Frontal cortex (tissue), 4 donors: ENCODE data around the gene UBE2J2. TPM values are rescaled to one million over a fixed set of nuclear protein-coding genes. Genes with fewer than 3 reads are reported as not detected.

Experiments used
- DNase-seq, 2 donors: peaks; one replicate each; pipeline ENCODE4 v3.0.0; 2012; ENCODE audit warnings: low spot score in 2 of 2
- FAIRE-seq: peaks from 2 replicates; lab custom pipeline; 2012; peaks lifted over from hg19 to GRCh38; lab: Jason Lieb, UNC
- total RNA-seq: library from RNA; depleted of rRNA; stranded (reverse); fragments of >200 nt; gene quantifications from one replicate; pipeline ENCODE4 v1.2.3, GENCODE V29; 2014
- donor health status: control.
- donor health status: control.
- donor health status: control.

The UBE2J2 gene
- total RNA-seq, 1 donor from 2014 or later: 37.9 TPM

DNA sequence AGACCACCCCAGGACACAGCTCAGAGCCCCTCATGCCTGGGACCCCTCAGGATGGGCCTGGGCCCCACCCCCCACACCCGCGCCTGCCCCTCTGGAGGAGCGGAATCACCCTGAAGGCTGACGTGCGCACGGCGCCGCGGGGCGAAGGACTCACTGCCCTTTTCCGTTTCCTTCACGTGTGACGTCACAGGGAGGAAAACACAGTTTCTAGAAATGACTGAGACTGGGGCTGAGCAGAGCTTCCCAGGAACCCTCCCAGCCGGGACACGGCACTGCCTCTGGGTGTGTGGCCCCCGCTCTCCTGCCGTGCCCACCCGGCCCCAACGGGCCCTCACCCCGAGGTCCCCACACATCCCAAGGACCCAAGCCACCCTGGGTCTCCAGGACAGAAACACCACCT, 54.3 kb downstream of the UBE2J2 start:
- DNase-seq: no peak
- no peak for FAIRE-seq

DNA sequence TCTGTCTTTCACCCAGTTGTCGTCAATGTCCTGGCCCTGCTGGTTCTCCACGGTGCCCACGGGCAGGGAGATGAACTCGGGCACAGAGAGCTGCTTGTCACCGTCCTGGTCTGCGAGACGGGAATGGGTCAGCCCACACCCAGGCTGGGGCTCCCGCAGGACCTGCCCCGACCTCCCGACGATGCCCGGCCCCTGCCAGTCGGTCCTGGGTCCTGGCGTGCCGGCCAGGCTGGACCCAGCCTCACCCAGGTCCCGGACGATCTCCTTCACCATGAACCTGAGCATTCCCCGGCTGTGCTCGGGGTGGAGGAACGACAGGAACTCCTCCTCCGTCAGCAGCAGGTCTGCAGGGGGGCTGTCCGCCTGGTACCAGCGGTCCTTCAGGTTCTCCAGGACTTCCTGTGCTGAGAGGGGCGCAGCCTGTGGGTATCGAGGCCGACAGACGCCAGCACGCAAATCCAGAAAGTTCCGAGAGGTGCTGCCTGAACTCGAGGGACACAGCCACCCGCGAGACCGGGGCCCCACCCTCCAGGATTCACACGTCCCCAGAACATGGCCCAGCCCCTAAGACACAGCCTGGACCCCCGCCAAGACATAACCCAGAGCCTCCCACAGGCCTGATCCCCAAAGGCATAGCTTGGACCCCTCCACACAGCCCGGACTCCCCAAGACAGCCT, 55.0 kb downstream of the UBE2J2 start:
- FAIRE-seq (no peak), DNase-seq (no peak)

DNA sequence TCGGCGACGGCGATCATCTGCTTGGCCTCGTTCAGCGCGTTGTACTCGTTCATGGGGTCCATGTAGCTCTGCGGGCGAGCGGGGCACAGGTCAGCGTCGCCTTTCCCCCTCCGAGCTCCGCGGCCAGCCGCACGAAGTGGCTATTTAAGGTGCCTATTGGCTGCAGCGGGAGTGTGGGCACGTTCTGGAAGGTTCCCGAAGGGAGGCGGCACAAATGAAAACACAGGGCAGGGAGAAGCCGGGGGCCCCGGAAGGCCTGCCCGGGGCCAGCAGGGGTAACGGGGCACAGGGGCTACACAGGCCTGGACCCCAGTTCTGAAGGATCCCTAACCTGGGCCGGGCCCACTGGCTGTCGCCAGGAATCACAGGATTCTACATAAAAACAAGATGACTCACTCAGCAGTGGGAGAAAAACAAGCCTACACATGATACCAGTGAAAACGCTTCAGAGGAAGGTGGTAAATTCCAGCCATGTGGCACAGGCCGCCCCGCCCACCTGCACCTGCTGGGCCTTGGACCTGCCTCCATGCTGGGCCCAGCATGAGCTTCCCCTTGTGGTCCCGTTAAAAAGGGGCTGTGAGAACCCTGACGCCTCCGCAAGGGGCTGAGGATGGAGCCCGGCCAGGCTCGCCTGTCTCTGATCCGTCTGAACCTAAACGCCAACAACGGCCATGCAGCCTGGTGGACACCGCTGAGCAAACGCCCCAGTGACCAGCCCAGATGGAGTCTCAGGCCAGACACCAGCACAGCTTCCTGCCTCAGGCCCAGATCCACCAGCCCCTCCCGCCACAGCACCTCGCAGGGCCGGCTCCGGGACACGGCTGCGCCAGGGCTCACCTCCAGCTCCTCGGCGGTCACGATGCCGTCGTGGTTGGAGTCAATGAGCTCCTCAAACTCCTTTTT, 55.8 kb downstream of the UBE2J2 start:
- DNase-seq: peak in 1 of 2 donors; percentile 75
- FAIRE-seq: no peak

DNA sequence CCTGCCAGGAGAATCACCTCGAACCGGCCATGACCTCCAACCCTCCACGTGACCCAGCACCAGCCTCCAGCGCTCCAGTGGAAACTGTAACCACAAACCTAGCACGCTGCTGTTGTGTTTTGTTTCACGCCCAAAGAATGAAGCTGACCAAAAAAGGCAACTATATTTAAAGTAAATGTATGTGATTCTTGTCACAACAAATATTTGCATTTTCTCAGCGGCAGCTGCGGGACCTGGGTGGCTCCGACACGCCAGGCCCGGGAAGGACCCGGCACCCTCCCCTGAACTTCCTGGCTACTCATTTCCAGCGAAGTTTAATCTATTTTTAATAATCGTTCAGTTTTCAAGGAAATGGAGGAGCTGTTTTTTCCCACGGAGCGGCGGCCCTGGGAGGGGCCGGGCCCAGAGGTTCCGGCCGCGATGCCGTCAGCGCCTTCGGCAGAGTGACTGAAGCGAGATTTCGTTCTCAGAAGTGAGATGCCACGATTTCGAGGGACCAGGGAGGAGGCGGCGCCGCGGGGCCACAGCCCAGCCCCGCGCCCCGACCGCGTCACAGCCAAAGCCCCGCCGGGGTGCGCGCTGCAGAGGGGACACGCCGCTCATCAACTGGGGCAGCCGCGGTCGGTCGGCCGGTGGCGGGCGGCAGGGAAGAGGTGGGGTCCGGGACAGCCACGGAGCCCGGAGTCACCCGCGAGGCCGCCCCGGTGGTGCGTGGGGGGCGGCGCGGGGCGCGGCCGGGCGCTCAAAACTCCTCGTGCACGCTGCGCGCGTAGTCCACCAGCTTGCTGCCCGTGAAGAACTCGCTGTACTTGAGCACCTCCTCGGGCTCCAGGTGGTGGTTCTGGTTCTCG, 56.7 kb downstream of the UBE2J2 start:
- no peak for DNase-seq
- no peak for FAIRE-seq

DNA sequence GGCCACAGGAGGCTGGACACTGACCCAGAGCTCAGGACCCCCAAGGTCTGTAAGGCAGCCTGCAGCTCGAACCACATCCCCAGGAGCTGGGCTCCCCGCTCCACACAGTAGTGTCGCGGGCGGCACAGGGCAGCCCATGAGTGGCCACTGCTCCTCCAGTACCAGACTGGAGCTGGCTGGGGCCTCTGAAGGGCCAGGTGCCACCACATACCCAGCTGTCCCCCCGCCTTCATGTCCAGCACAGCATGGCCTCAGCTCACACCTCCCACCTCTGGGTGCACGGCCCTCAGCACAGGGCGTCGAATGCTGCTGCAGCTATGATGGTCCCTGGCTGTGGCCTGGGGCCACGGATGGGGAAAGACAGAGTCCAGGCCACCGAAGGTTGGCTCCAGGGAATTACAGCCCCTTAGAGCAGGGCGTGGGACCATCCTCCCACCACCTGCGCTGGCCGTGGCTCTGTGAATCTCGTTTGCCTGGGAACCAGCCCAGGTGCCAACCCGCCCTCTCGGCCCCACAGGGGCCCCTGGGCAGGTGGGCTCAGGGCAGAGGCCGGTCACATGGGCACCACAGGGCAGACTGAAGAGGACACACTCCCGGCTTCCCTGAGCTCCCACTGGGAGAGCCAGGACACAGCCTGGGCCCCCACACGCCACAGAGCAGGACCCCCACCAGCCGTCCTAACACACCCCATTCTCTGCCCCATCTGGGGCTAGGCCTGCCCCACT, 57.6 kb downstream of the UBE2J2 start:
- no peak for DNase-seq
- no peak for FAIRE-seq

DNA sequence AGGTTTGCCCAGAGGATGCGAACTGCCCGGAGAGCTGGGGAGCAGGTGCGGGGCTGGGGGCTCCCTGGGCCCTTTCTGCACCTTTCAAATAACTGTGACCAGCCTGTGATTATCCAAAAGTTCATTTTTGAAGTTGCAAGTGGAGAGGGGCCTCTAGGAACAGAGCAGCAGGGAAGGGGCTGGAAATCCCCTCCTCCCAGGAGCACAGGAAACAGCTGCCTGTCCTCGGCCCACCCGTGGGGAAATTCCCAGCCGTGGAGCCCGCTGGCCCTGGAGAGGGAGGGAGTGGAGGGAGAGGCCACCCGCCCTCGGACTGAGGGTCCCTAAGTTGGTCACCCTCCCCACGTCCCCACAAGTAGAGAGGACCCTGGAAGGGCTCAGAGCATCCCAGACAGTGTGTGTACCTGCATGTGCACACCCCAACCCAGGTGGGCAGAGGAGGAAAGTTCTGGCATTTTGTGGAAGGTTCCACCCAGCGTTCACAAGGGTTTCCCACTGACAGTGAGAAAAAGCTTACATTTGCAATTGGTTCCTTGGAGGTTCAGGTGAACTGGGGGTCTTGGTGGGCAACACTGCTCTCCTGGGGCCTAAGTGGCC, 58.5 kb downstream of the UBE2J2 start:
- FAIRE-seq: no peak
- no peak for DNase-seq

DNA sequence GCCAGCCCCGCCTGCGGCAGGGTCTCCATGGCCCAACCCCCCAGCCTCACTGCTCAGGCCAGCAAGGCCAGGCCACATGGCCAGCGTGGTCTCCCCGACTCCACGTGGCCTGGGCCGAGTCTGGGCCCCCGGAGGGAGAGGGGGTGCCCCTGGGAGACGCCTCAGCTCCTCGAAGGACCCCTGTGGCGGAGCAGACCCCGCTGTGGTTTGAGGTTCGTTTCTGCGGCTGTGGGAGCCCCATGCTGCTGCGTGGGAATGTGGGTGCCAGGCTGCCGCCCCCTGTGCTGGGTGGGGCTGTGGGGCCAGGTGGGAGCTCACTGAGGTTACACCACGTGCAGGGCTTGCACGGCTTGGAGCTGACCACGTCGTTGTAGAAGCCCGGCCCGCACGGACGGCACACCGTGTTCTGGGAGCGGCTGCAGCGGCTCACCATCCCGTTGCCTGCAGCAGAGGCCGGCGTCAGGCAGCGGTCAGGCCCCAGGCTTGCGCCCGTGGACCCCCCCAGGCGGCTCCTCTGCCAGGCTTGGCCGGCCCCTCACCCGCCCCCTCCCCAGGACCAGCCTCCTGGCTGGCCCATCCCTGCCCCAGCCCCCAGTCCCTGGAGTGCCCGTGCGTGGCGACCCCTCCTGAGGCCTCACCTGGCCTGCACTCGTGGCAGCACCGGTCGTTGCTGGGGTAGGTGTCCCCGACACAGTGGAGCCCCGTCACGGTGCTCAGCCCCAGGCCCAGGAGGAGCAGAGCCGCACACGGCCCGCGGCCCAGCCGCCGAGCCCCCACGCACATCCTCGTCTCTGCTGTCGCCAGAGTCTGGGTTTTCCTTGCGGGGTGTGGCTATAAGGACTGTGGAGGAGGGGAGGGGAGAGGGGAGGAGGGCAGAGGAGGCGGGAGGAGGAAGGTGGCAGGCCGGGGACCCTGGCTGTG, 60.0 kb downstream of the UBE2J2 start, which contains the start of gene TNFRSF4:
TSS of gene TNFRSF4 (minus strand) at position 809 of the 921 bp plus-strand sequence. CDS start at position 783, 26 bp downstream.
- DNase-seq (no peak), FAIRE-seq (no peak)

DNA sequence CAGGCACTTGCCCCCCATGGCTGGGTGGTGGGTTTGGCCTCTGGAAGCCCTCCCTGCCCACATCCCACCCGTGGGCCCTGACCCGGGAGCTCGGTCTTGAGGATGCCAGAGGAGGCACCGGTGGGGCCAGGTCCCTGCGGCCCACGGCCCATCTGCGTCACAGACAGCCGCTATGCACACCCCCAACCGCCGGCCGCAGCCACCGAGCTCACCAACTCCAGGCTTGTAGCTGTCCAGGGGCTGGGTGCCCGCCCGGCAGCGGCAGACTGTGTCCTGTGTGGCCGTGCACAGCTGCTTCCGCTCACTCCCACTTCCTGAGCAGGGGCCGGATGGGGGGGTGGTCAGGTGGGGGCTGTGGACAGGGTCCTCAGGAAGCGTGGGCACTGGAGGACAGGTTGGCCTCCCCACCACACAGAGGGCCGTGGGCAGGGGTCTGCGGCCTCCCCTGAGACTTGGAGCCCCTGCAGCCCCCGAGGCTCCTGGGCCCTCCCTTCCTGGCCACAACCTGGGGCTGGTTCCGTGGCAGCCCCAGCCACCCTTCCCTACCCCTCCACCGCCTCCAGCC, 60.8 kb downstream of the UBE2J2 start:
- DNase-seq (no peak), FAIRE-seq (no peak)

DNA sequence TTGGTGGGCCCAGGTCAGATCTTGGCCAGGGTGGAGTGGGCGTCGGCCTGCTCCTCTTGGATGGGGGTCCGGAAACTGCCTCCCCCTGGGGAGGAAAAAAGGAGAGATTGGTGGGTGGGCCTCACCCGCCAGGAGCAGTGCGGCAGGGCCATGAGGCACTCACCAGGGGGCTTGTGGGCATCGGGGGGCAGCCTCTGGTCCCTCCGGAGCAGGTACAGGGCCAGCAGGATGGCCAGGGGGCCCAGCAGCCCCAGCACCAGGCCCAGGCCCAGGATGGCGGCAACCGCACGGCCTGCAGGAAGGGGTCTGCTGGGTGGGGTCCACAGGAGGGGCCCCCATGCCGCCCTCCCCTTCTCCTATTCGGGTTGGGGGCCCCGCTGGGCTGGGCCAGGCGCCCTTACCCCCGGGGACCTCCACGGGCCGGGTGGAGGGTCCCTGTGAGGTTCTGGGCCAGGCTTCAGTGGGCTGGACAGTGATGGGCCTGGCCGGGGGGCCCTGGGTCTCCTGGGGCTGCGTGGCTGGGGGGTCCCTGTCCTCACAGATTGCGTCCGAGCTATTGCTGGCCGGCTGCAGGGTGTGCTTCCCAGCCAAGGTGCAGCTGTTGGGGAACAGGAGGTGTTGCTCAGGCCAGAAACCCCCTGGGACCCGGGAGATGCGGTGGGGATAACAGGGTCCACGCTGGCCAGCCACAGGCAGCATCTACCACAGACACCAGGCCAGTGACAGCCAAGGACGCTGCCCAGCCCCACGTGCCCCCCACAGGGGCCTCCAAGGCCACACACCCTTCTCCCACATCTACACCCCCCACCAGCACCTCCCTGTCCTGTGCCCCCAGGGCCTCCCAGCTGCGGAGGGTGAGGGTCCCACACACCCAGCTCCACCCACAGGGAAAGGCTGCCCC, 61.9 kb downstream of the UBE2J2 start:
- FAIRE-seq (no peak), DNase-seq (no peak)

DNA sequence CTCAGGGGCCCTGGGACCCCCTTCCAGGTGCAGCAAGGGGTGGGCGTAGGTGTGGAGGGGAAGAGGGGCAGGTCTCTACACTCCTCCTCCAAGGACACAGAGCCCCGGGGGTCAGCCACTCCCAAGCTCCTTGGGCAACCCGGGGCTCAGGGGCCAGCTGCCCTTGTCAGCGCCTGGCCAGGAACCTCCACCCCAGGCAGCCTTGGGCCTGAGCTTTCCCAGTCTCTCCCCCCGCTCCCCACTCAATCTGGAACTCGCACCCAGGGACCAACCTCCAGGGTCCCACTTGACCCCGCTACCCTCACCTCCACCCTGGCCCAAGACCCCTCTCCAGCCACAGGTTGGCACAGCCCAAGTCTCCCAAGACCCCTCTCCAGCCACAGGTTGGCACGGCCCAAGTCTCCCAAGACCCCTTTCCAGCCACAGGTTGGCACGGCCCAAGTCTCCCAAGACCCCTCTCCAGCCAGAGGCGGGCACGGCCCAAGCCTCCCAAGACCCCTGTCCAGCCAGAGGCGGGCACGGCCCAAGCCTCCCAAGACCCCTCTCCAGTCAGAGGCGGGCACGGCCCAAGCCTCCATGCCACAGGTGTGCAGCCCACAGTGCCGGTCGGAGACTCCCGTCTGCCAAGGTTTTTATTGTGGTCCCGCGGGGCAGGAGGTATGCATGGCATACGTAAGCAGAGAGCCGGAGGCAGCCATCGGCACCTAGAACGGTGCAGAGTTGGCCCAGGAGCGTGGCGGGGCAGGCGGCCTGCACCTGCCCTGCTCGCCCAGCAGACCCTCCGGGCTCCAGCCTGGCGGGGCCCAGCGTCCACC, 62.7 kb downstream of the UBE2J2 start:
- DNase-seq (no peak), FAIRE-seq (no peak)

DNA sequence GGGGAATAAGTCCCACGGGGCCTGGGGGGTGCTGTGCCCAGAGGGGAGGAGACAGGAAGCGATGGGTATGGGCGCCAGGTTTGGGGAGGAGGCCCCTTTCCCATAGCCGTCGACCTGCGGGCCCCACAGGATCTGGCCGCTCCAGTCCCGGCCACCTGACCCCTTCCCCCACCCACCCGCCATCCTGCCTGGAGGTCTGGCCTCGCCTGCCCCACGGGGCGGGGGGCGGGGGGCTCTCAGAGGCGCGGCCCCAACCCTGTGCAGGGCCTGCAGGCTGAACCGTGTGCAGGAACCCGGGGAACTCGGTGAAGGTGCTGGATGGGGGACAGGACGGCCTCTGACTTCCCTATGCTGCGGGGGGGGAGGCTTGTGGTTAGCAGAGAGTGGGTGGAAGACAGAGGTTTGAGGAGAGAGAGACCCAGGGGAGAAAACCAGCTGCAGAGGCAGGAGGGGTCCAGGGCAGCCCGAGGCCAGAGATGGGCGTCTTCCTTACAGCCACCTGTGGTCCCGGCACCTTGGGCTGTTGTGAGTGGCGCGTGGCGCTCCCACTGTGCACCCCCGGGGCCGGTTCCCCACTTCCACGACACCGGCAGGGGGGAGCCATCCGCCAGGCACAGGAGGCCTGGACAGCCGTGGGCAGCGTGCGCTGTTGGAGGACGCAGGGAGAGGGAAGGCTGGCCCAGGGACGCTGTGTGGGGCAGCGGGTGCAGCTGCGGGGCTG, 64.8 kb downstream of the UBE2J2 start:
- no peak for FAIRE-seq
- no peak for DNase-seq

DNA sequence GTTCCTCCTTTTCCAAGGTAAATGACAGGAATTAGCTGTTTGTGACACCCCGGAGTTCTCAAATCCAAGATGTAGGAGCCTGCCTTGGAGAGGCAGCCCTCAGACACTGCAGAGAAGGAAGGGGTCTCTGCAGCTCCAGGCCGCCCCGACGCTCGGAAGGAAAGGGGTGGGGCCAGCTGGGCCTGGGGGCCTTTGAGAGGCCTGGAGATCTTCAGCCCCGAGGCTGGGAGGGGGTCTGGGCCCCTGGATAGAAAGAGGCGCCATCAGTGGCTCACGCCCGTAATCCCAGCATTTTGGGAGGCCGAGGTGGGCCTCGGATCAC, 66.1 kb downstream of the UBE2J2 start:
- FAIRE-seq: no peak
- DNase-seq: no peak

DNA sequence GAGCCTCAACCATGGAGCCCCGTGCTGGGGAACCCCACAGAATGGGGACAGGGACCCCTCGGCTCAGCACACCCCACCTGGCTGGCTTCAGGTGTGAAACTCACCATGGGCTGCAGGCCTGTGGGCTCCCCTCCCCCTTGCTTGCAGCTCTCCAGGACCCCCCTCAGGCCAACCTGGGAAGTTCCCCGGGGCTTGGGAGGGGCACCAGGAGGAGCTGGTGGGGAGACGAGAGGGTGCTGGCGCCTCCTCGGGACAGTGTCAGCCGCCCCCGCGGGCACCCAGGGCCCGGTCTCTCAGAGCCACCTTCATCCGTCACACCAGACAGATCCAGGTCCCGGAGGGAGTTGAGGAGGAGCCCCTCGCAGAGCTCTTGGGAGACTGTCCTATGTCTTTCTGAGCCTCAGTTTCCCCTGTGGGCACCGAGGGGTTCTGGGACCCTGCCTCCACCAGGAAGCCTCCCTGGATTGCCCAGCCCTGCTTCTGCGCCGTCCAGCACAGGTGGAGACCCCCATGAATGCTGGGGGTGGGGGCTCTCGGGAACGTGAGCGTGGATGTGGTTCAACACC, 66.6 kb downstream of the UBE2J2 start:
- no peak for DNase-seq

DNA sequence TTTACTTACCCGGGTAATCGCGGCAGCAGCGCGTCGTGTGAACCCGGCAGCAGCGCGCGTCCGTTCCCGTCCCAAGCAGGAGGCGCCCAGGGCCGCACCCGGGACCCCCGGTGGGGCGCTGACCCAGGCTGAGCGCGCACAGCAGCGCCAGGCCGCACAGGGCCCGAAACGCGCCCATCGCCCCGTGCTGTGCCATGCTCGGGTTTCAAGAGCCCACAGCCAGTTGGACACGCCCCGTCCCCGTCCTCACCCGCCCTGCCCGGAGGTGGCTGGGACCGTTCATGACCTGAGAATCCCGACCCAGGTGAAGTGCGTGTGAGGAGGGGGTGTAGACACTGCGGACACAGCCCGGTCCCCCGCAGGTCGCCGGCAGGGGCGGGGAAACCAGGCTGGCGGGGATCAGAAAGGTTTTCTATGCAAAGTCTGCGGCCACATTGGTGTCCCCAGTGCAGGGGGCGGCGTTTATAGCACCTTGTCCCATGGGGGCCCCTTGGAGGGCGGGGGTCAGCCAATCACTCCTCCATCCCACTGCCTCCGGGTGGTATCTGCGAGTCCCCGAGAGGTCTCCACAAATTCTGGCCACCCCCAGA, 67.2 kb downstream of the UBE2J2 start, which contains the start of gene TNFRSF18:
TSS of gene TNFRSF18 (minus strand) at position 217 of the 590 bp plus-strand sequence. CDS start at position 196, 21 bp downstream.
- DNase-seq: no peak
- FAIRE-seq: no peak

More for the DNA sequence above, 66.6 kb downstream of the UBE2J2 start:
- FAIRE-seq: no peak
